ENCODE measurements around the gene ANO1.

DNA sequence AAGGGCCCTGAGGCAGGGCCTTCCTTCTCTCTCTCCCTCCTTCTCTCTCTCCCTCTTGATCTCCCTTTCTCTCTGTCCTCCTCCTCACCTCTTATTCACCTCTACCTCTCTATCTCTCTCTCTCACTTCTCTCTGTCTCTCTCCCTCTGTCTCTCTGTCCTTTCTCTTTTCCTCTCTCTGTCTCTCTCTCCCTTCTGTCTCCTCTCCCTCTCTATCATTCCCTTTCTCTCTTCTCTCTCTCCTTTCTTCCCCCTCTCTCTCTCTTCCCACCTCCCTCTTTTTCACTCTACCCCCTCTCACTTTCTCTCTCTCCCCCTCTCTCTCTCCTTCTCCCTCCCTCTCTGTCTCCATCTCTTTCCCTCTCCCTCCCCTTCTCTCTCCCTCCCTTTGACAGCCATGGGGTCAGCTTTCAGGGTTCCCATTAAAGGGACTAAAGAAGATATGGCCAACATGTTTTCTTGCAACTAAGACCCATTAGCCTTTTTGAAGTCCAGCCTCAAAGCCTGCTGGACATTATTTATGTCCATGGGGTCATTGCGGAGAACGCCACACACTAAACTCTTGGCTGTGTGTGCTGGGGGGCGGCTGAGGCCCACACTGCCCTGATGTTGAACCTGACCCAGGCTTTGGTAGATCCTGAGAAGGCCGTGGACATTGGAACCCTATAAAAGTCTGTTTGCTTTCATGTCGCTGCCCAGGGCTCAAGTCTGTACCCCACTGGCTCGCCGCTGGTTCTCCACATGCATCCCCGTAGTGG, 15.0 kb downstream of the ANO1 start:
- TF ChIP-seq POLR2A (IDR thresholded peaks at IDR 0.05), result no peak
- no peak for TF ChIP-seq CTCF (IDR thresholded peaks at IDR 0.05)
